Amniotic stem cell (primary cell): Measurements from ENCODE around the gene LRRC47.

ENCODE experiments used
- DNase-seq: peaks from one replicate; lab custom pipeline; 2025; lab: John Stamatoyannopoulos, UW

LRRC47 gene

GRCh38 chr1:3732434-3733093 lies 63.7 kb downstream of the LRRC47 start:
- DNase-seq = no peak

- no peak for DNase-seq
These were observed 64.5 kb downstream of the LRRC47 start for GRCh38 chr1:3731583-3732433.

GRCh38 chr1:3730543-3731247 lies 65.6 kb downstream of the LRRC47 start:
- no peak for DNase-seq

- no peak for DNase-seq
These were observed 66.4 kb downstream of the LRRC47 start for GRCh38 chr1:3729594-3730542.
